H1 (cell line): ENCODE data around the gene TUBGCP6.
A peak's percentile ranks its signal among the peaks of the same experiment; 100 is the strongest.

Experiments
- CHD1 ChIP-seq: IDR thresholded peaks from 2 replicates; pipeline ENCODE4 v1.6.1; 2012; ENCODE audit warnings: low read depth, low read length, improper control_type of control experiment
- CREB1 ChIP-seq: IDR thresholded peaks from 2 replicates; pipeline ENCODE4 v1.6.1; 2012; ENCODE audit warnings: inconsistent platforms
- CTCF ChIP-seq, 3 experiments: IDR thresholded peaks; 1 replicate in 2 of 3; 2 replicates in 1 of 3; pipeline versions ENCODE4 v1.5.1 to v1.6.1; 2011; ENCODE audit warnings: low read length in 3 of 3, mild to moderate bottlenecking in 3 of 3, inconsistent platforms in 2 of 3, low read depth in 1 of 3, moderate library complexity in 1 of 3; ENCODE audit not compliant: insufficient read depth in 1 of 3; ENCODE audit errors: control extremely low read depth in 1 of 3
- KDM4A ChIP-seq: IDR thresholded peaks from one replicate; pipeline ENCODE4 v1.7.1; 2012; ENCODE audit warnings: low read depth, mild to moderate bottlenecking, moderate library complexity, low read length, inconsistent platforms; ENCODE audit not compliant: severe bottlenecking
- POLR2A ChIP-seq, 2 experiments: IDR thresholded peaks; 1 replicate in 1 of 2; 2 replicates in 1 of 2; pipeline ENCODE4 v1.6.1; 2011; ENCODE audit warnings: low read depth in 2 of 2, low read length in 2 of 2, mild to moderate bottlenecking in 2 of 2; ENCODE audit errors: control extremely low read depth in 1 of 2
- SP2 ChIP-seq: IDR thresholded peaks from 2 replicates; pipeline ENCODE4 v1.6.1; 2012; ENCODE audit warnings: mild to moderate bottlenecking, low read length, inconsistent platforms
- TEAD4 ChIP-seq: IDR thresholded peaks from 2 replicates; pipeline ENCODE4 v1.6.1; 2012; ENCODE audit warnings: low read depth, low read length, inconsistent platforms, mixed read lengths

GRCh38 chr22:50276143-50276542 lies 31.3 kb upstream of the TUBGCP6 start:
- TF ChIP-seq CTCF (IDR thresholded peaks at IDR 0.05; ENCODE audit: control extremely low read depth in 1 of 3, insufficient read depth in 1 of 3, low read depth in 1 of 3, low read length in 3 of 3) (peak; percentile 79 to 99 (median 91)), CREB1 (0 out of 2 replicates have a peak, but pooled peaks have one; percentile 31), CHD1 (no peak), SP2 (no peak), TEAD4 (no peak), POLR2A (IDR thresholded peaks at IDR 0.05; ENCODE audit: control extremely low read depth in 1 of 2, low read depth in 2 of 2, low read length in 2 of 2) (no peak), KDM4A (no peak)
